H1 (cell line): Measurements from ENCODE around the gene ZNF91. TPM values are rescaled to one million over a fixed set of nuclear protein-coding genes. Genes with fewer than 3 reads are reported as not detected.

ENCODE experiments used
- BACH1 ChIP-seq: IDR thresholded peaks from 2 replicates; pipeline ENCODE4 v1.6.1; 2012; ENCODE audit warnings: low read length, improper control_type of control experiment
- RAD21 ChIP-seq, 2 experiments: IDR thresholded peaks in 1 of 2; conservative IDR thresholded peaks in 1 of 2; 2 replicates each; pipeline ENCODE4 v1.6.1; 2011; ENCODE audit warnings: low read depth in 2 of 2, low read length in 2 of 2, improper control_type of control experiment in 1 of 2, inconsistent platforms in 1 of 2, mild to moderate bottlenecking in 1 of 2, moderate library complexity in 1 of 2
- SUZ12 ChIP-seq: fragments of 200-600 bp; sonication (generic); IDR thresholded peaks from 2 replicates; pipeline ENCODE4 v1.6.1; 2012; ENCODE audit warnings: mild to moderate bottlenecking, inconsistent platforms, low read length, moderate library complexity, mixed read lengths
- TCF12 ChIP-seq: IDR thresholded peaks from 2 replicates; pipeline ENCODE4 v1.6.1; 2011; ENCODE audit warnings: low read depth, mild to moderate bottlenecking, low read length
- polyA plus RNA-seq, 7 experiments: library from polyadenylated mRNA; depleted of rRNA in 3 of 7; stranded (reverse) in 5 of 7; unstranded in 2 of 7; fragments of >200 nt in 5 of 7; fragments of 200-250 nt in 2 of 7; gene quantifications; 1 replicate in 5 of 7; 2 replicates in 1 of 7; 4 replicates in 1 of 7; pipeline versions ENCODE4 v1.2.1 to v1.2.3, GENCODE V29; 2011 to 2013; ENCODE audit warnings: missing spikeins in 2 of 7, mixed read lengths in 2 of 7
- total RNA-seq: library from RNA; stranded (reverse); fragmentation: NEBNext Ultra II Directional; extraction: Animal tissue kit (Norgen Biotek cat#: 25700); gene quantifications from 2 replicates; pipeline ENCODE4 v1.2.1, GENCODE V29; 2021

Gene ZNF91
- total and polyA plus RNA-seq, 2 of the 8 experiments (the other 6 are each of a cell fraction or from before 2014, with no cell fraction given), result 16.5 to 35.1 TPM

DNA sequence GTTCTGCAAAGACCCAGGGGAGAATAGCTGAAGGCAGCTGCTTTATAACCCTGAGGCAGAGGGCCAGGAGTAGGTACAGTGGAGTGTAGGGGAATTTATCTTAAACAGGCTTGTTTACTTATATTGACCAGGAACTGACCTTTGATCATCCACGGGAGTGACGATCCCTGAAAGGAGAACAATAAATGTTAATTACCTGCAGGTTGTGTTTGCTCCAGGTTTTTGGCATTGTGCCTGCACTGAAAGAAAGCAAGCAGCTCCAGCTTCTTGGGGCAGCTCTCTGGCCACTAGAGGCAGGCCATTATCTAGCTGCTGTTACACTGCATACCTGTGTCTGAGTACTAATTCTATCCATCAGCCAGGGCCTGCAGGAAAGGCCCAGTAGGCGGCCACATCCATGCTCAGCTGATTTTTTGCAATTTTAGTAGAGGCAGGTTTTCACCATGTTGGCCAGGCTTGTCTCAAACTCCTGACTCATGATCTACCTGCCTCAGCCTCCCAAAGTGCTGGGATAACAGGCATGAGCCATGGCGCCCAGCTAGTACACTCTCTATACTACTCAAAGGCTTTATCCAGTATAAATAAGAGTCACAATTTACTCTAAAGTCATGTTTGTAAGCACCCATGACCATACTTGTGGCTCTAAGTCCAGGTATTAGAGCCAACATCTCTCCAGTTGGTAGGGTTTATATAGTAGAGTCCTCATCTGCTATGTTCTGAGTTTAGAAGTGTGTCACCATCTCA, 8.5 kb upstream of the ZNF91 start (continued):
- TF ChIP-seq RAD21 (IDR thresholded peaks at IDR 0.05 in 1 of 2, conservative IDR thresholded peaks at IDR 0.05 in 1 of 2; ENCODE audit: low read depth in 2 of 2, low read length in 2 of 2) (peak in 1 of 2 experiments; percentile 8; a peak in 1 of 4 replicates), SUZ12 (no peak), TCF12 (no peak), BACH1 (no peak)
